Measurements from ENCODE around the gene CDY2A. TPM values are rescaled to one million over a fixed set of nuclear protein-coding genes. Genes with fewer than 3 reads are reported as not detected.
"Not testable (repeated sequence)": the region's sequence is repeated elsewhere in the genome, so short reads cannot be mapped to it uniquely, and the experiment has no call there.

The CDY2A gene
- total and polyA plus RNA-seq, 2 of the 4 experiments (the other 2 are of a cell fraction): not detected

- H3K36me3 ChIP-seq (ENCODE audit: control insufficient read depth, insufficient read depth, low read length); intact Hi-C loops (cut with micrococcal nuclease); H2BK5ac ChIP-seq (ENCODE audit: low read depth, low read length, poor library complexity, severe bottlenecking); H3K9ac ChIP-seq (ENCODE audit: low read depth, low read length); H3K14ac ChIP-seq (replicated peaks; ENCODE audit: low read depth, low read length); dilution Hi-C loops (cut with HindIII; ENCODE audit: low sequenced_read_pairs, unreplicated experiment); H2AK9ac ChIP-seq (replicated peaks; ENCODE audit: low read depth, low read length, poor library complexity); H3K56ac ChIP-seq (ENCODE audit: extremely low read depth, insufficient read depth, low read length); H2AK5ac ChIP-seq (ENCODE audit: low read depth, low read length); H3K9me3 ChIP-seq (ENCODE audit: control insufficient read depth, insufficient read depth, low read length); H2BK20ac ChIP-seq (ENCODE audit: low read depth, low read length); H3K18ac ChIP-seq (ENCODE audit: low read depth, low read length); BruUV-seq (replicated peaks); H2AFZ ChIP-seq (replicated peaks; ENCODE audit: low read length, poor library complexity); H2BK120ac ChIP-seq (ENCODE audit: low read depth, low read length); POLR2A ChIA-PET (ENCODE audit: unreplicated experiment); H4K8ac ChIP-seq (ENCODE audit: low read depth in 2 of 2, low read length in 2 of 2); ATAC-seq (ENCODE audit: low read depth); H3K9me1 ChIP-seq (ENCODE audit: insufficient read depth, low read length); H4K91ac ChIP-seq (ENCODE audit: insufficient read depth, low read depth, low read length); CTCF ChIA-PET; H3K4me3 ChIP-seq (ENCODE audit: insufficient read depth, low read depth, low read length); H3K4me2 ChIP-seq (ENCODE audit: low read depth, low read length); H4K5ac ChIP-seq (ENCODE audit: low read depth, low read length); H3K27ac ChIP-seq (ENCODE audit: insufficient read depth, low read length); H3K27me3 ChIP-seq (ENCODE audit: control insufficient read depth, insufficient read depth, low read length); DNase-seq; H3K4ac ChIP-seq (ENCODE audit: low read depth, low read length); H3K4me1 ChIP-seq (ENCODE audit: control insufficient read depth, insufficient read depth, low read length); H2BK15ac ChIP-seq (ENCODE audit: low read depth, low read length); in situ Hi-C loops (cut with MboI; ENCODE audit: low sequenced_read_pairs); H3K23ac ChIP-seq (ENCODE audit: low read depth, low read length); H4K20me1 ChIP-seq (ENCODE audit: insufficient read depth, low read length); H3K79me1 ChIP-seq (ENCODE audit: low read depth in 1 of 2, low read length in 2 of 2): not testable (repeated sequence)
- no CpG with 5 or more reads among the region's 3 CpGs for WGBS, 2 experiments (ENCODE audit: extremely low coverage in 2 of 2, insufficient read length in 1 of 2)
These were observed 8.7 kb downstream of the CDY2A start for GRCh38 chrY:18034100-18034814.

GRCh38 chrY:18034864-18035263, 9.3 kb downstream of the CDY2A start:
- H3K79me1 ChIP-seq (ENCODE audit: low read depth in 1 of 2, low read length in 2 of 2); dilution Hi-C loops (cut with HindIII; ENCODE audit: low sequenced_read_pairs, unreplicated experiment): not testable (repeated sequence)

More at GRCh38 chrY:18034864-18035263, 9.3 kb downstream of the CDY2A start:
- H3K4me3 ChIP-seq (ENCODE audit: insufficient read depth, low read depth, low read length); H4K20me1 ChIP-seq (ENCODE audit: insufficient read depth, low read length); H2BK15ac ChIP-seq (ENCODE audit: low read depth, low read length); H3K9me1 ChIP-seq (ENCODE audit: insufficient read depth, low read length); H3K27ac ChIP-seq (ENCODE audit: insufficient read depth, low read length); H2AK9ac ChIP-seq (replicated peaks; ENCODE audit: low read depth, low read length, poor library complexity); H4K8ac ChIP-seq (ENCODE audit: low read depth in 2 of 2, low read length in 2 of 2); H2AK5ac ChIP-seq (ENCODE audit: low read depth, low read length); H3K9me3 ChIP-seq (ENCODE audit: control insufficient read depth, insufficient read depth, low read length); H4K5ac ChIP-seq (ENCODE audit: low read depth, low read length); H3K23ac ChIP-seq (ENCODE audit: low read depth, low read length); H3K36me3 ChIP-seq (ENCODE audit: control insufficient read depth, insufficient read depth, low read length); H4K91ac ChIP-seq (ENCODE audit: insufficient read depth, low read depth, low read length); in situ Hi-C loops (cut with MboI; ENCODE audit: low sequenced_read_pairs); DNase-seq; H3K4me2 ChIP-seq (ENCODE audit: low read depth, low read length); H3K27me3 ChIP-seq (ENCODE audit: control insufficient read depth, insufficient read depth, low read length); H3K14ac ChIP-seq (replicated peaks; ENCODE audit: low read depth, low read length); H2BK5ac ChIP-seq (ENCODE audit: low read depth, low read length, poor library complexity, severe bottlenecking); H3K56ac ChIP-seq (ENCODE audit: extremely low read depth, insufficient read depth, low read length); H2AFZ ChIP-seq (replicated peaks; ENCODE audit: low read length, poor library complexity); H3K4ac ChIP-seq (ENCODE audit: low read depth, low read length); intact Hi-C loops (cut with micrococcal nuclease); POLR2A ChIA-PET (ENCODE audit: unreplicated experiment); BruUV-seq (replicated peaks); H2BK20ac ChIP-seq (ENCODE audit: low read depth, low read length); CTCF ChIA-PET; H3K9ac ChIP-seq (ENCODE audit: low read depth, low read length); ATAC-seq (ENCODE audit: low read depth); H3K18ac ChIP-seq (ENCODE audit: low read depth, low read length); H3K4me1 ChIP-seq (ENCODE audit: control insufficient read depth, insufficient read depth, low read length); H2BK120ac ChIP-seq (ENCODE audit: low read depth, low read length): not testable (repeated sequence)
- WGBS, 2 experiments (ENCODE audit: extremely low coverage in 2 of 2, insufficient read length in 1 of 2): no CpG with 5 or more reads among the region's 3 CpGs

Data from IMR-90 (cell line).